ENCODE measurements around the gene NR3C2. TPM values are rescaled to one million over a fixed set of nuclear protein-coding genes. Genes with fewer than 3 reads are reported as not detected.
A peak's percentile ranks its signal among the peaks of the same experiment; 100 is the strongest.

NR3C2 gene
- total RNA-seq, 1 experiment from 2014 or later: 2.8 TPM

DNA sequence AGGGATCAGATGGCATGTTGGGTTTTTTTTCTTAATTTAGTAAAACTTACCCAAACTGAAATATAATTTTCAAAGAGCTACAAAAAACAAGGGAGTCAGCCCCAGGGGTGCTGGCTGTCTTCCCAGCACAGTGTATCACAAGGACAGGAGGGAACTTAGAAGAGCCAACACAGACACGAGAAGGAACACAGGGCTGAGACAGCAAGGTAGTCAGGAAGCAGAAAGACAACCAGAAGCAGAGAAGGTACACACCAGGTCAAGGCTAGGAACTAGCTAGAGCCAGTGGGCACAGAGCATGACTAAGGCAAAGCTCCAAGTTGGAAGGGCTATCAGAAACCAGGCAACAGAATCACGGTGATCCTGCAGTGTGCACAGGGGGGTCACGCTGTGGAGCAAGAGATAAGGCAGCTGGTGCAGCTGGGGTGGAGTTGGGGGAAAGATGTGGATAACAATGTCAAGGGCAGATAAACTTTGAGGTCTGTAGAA lies 168.7 kb downstream of the NR3C2 start:
- H3K4me2 ChIP-seq (ENCODE audit: low read length): no peak overlapping the region
- CTCF ChIA-PET: no interaction called here
- H3K9me2 ChIP-seq (replicated peaks; ENCODE audit: low read length): no peaks in the 10 kb centered on the region
- no peaks in the 10 kb centered on the region for H3K27me3 ChIP-seq (ENCODE audit: low read length)
- no peaks in the 10 kb centered on the region for H3K36me3 ChIP-seq (ENCODE audit: low read depth, low read length)
- TF ChIP-seq EZH2 (IDR thresholded peaks at IDR 0.05; ENCODE audit: low read length, unreplicated experiment): no peak
- no peak for TF ChIP-seq CTCF (conservative IDR thresholded peaks at IDR 0.05; ENCODE audit: low read depth, low read length)
- TF ChIP-seq EZH2phosphoT487 (IDR thresholded peaks at IDR 0.05; ENCODE audit: borderline replicate concordance, low read length): no peak
- no peak overlapping the region for H3K9ac ChIP-seq (ENCODE audit: low read length)
- H3K79me2 ChIP-seq (ENCODE audit: low read length): no peaks in the 10 kb centered on the region
- no peaks in the 10 kb centered on the region for H3F3A ChIP-seq (ENCODE audit: low read length, unreplicated experiment)
- no peak overlapping the region for H3K27ac ChIP-seq (ENCODE audit: low read length)
- no TSS peak for BruUV-seq (replicated peaks)
- H4K20me1 ChIP-seq (ENCODE audit: low read length): no peaks in the 10 kb centered on the region
- ATAC-seq: no peak
- POLR2A ChIA-PET (ENCODE audit: unreplicated experiment): no interaction called here
- no peak overlapping the region for H2AFZ ChIP-seq (ENCODE audit: low read length)
- peaks cover 7% of the 10 kb centered on the region; the same call in 1 of the 2 replicates for H3K4me1 ChIP-seq (ENCODE audit: insufficient read depth, low read length)
- no peak for DNase-seq
- no peak overlapping the region for H3K4me3 ChIP-seq (ENCODE audit: low read length)
- intact Hi-C loops (cut with micrococcal nuclease): no loop called here
- no peaks in the 10 kb centered on the region for H3K9me3 ChIP-seq (ENCODE audit: low read length)

GRCh38 chr4:148271166-148271565 lies 171.0 kb downstream of the NR3C2 start:
- no peaks in the 10 kb centered on the region for H3K9me2 ChIP-seq (replicated peaks; ENCODE audit: low read length)
- ATAC-seq (no peak), DNase-seq (no peak)
- H3K9me3 ChIP-seq (ENCODE audit: low read length): no peaks in the 10 kb centered on the region
- H3K27ac ChIP-seq (ENCODE audit: low read length): no peak overlapping the region
- ChIA-PET POLR2A (ENCODE audit: unreplicated experiment) (no interaction called here), CTCF (no interaction called here)
- H3F3A ChIP-seq (ENCODE audit: low read length, unreplicated experiment): no peaks in the 10 kb centered on the region
- no peak overlapping the region for H3K4me3 ChIP-seq (ENCODE audit: low read length)
- H3K36me3 ChIP-seq (ENCODE audit: low read depth, low read length): no peaks in the 10 kb centered on the region
- H3K4me1 ChIP-seq (ENCODE audit: insufficient read depth, low read length): peaks cover 7% of the 10 kb centered on the region; the same call in 1 of the 2 replicates
- no peak overlapping the region for H3K4me2 ChIP-seq (ENCODE audit: low read length)
- no peaks in the 10 kb centered on the region for H4K20me1 ChIP-seq (ENCODE audit: low read length)
- no peak overlapping the region for H3K9ac ChIP-seq (ENCODE audit: low read length)
- H2AFZ ChIP-seq (ENCODE audit: low read length): no peak overlapping the region
- intact Hi-C loops (cut with micrococcal nuclease): no loop called here
- H3K27me3 ChIP-seq (ENCODE audit: low read length): no peaks in the 10 kb centered on the region
- BruUV-seq (replicated peaks): no TSS peak
- H3K79me2 ChIP-seq (ENCODE audit: low read length): no peaks in the 10 kb centered on the region
- TF ChIP-seq EZH2 (IDR thresholded peaks at IDR 0.05; ENCODE audit: low read length, unreplicated experiment) (no peak), CTCF (conservative IDR thresholded peaks at IDR 0.05; ENCODE audit: low read depth, low read length) (no peak), EZH2phosphoT487 (IDR thresholded peaks at IDR 0.05; ENCODE audit: borderline replicate concordance, low read length) (no peak)

- H3K79me2 ChIP-seq (ENCODE audit: low read length): no peaks in the 10 kb centered on the region
- no peaks in the 10 kb centered on the region for H3K9me2 ChIP-seq (replicated peaks; ENCODE audit: low read length)
- TF ChIP-seq EZH2 (IDR thresholded peaks at IDR 0.05; ENCODE audit: low read length, unreplicated experiment) (no peak), EZH2phosphoT487 (IDR thresholded peaks at IDR 0.05; ENCODE audit: borderline replicate concordance, low read length) (no peak), CTCF (conservative IDR thresholded peaks at IDR 0.05; ENCODE audit: low read depth, low read length) (no peak)
- H3K9me3 ChIP-seq (ENCODE audit: low read length): no peaks in the 10 kb centered on the region
- no peaks in the 10 kb centered on the region for H3K36me3 ChIP-seq (ENCODE audit: low read depth, low read length)
- ChIA-PET POLR2A (ENCODE audit: unreplicated experiment) (no interaction called here), CTCF (no interaction called here)
- BruUV-seq (replicated peaks): no TSS peak
- H3K27ac ChIP-seq (ENCODE audit: low read length): no peak overlapping the region
- no peaks in the 10 kb centered on the region for H4K20me1 ChIP-seq (ENCODE audit: low read length)
- H3F3A ChIP-seq (ENCODE audit: low read length, unreplicated experiment): no peaks in the 10 kb centered on the region
- ATAC-seq: peak; percentile 49
- H3K4me3 ChIP-seq (ENCODE audit: low read length): no peak overlapping the region
- DNase-seq: peak; percentile 58
- intact Hi-C loops (cut with micrococcal nuclease): no loop called here
- peaks cover 7% of the 10 kb centered on the region; the same call in 1 of the 2 replicates for H3K4me1 ChIP-seq (ENCODE audit: insufficient read depth, low read length)
- H3K27me3 ChIP-seq (ENCODE audit: low read length): no peaks in the 10 kb centered on the region
- no peak overlapping the region for H3K4me2 ChIP-seq (ENCODE audit: low read length)
- H3K9ac ChIP-seq (ENCODE audit: low read length): no peak overlapping the region
- no peak overlapping the region for H2AFZ ChIP-seq (ENCODE audit: low read length)
Measured at GRCh38 chr4:148270630-148271029, 171.6 kb downstream of the NR3C2 start.
